H9 (cell line): Measurements from ENCODE around the gene CDKN2AIPNL. TPM values are rescaled to one million over a fixed set of nuclear protein-coding genes. Genes with fewer than 3 reads are reported as not detected.

ENCODE experiments used
- DNase-seq: peaks from one replicate; pipeline ENCODE4 v3.0.0-alpha.2; 2017
- H2AFZ ChIP-seq: one replicate; pipeline ENCODE4 v1.6.1; 2013; ENCODE audit warnings: mild to moderate bottlenecking, low read length, control low read depth, moderate library complexity
- H2AK5ac ChIP-seq: 2 replicates; pipeline ENCODE4 v1.6.1; 2013; ENCODE audit warnings: low read length, control low read depth, mixed read lengths; ENCODE audit not compliant: insufficient read length
- H2BK120ac ChIP-seq: one replicate; pipeline ENCODE4 v1.6.1; 2013; ENCODE audit warnings: low read depth, mild to moderate bottlenecking, low read length, control low read depth, inconsistent platforms; ENCODE audit not compliant: poor library complexity, severe bottlenecking
- H2BK12ac ChIP-seq: 2 replicates; pipeline ENCODE4 v1.6.1; 2013; ENCODE audit warnings: low read length, control low read depth, mixed read lengths, low read depth; ENCODE audit not compliant: insufficient read length
- H2BK15ac ChIP-seq: 2 replicates; pipeline ENCODE4 v1.6.1; 2013; ENCODE audit warnings: low read depth, low read length, control low read depth
- H2BK20ac ChIP-seq: one replicate; pipeline ENCODE4 v1.6.1; 2013; ENCODE audit warnings: low read depth, mild to moderate bottlenecking, low read length, control low read depth, inconsistent platforms; ENCODE audit not compliant: poor library complexity, severe bottlenecking
- H2BK5ac ChIP-seq: 2 replicates; pipeline ENCODE4 v1.6.1; 2013; ENCODE audit warnings: low read length, control low read depth, mixed read lengths; ENCODE audit not compliant: insufficient read length
- H3K14ac ChIP-seq: 2 replicates; pipeline ENCODE4 v1.6.1; 2013; ENCODE audit warnings: low read length, control low read depth; ENCODE audit not compliant: insufficient read depth
- H3K18ac ChIP-seq: 2 replicates; pipeline ENCODE4 v1.6.1; 2013; ENCODE audit warnings: low read depth, mild to moderate bottlenecking, mixed read lengths, low read length, control low read depth; ENCODE audit not compliant: insufficient read length
- H3K23ac ChIP-seq: 2 replicates; pipeline ENCODE4 v1.6.1; 2013; ENCODE audit warnings: low read length, control low read depth, mixed read lengths, low read depth; ENCODE audit not compliant: insufficient read length
- H3K23me2 ChIP-seq: 2 replicates; pipeline ENCODE4 v1.6.1; 2013; ENCODE audit warnings: low read depth, mild to moderate bottlenecking, mixed read lengths, low read length, control low read depth; ENCODE audit not compliant: insufficient read length, poor library complexity, severe bottlenecking
- H3K27ac ChIP-seq: 2 replicates; pipeline ENCODE4 v1.5.1; 2013; ENCODE audit warnings: low read length, control low read depth, mixed read lengths, low read depth; ENCODE audit not compliant: insufficient read length
- H3K27me3 ChIP-seq: 2 replicates; pipeline ENCODE4 v1.6.1; 2013; ENCODE audit warnings: low read length, control low read depth, inconsistent platforms; ENCODE audit not compliant: insufficient read depth
- H3K4ac ChIP-seq: 2 replicates; pipeline ENCODE4 v1.6.1; 2013; ENCODE audit warnings: low read depth, mild to moderate bottlenecking, control low read depth, inconsistent platforms, low read length, moderate library complexity
- H3K4me1 ChIP-seq: 2 replicates; pipeline ENCODE4 v1.6.1; 2013; ENCODE audit warnings: low read length, control low read depth, inconsistent platforms; ENCODE audit not compliant: insufficient read depth
- H3K4me2 ChIP-seq: 2 replicates; pipeline ENCODE4 v1.6.1; 2013; ENCODE audit warnings: low read length, control low read depth, mixed read lengths; ENCODE audit not compliant: insufficient read length, insufficient read depth
- H3K56ac ChIP-seq: 2 replicates; pipeline ENCODE4 v1.6.1; 2013; ENCODE audit warnings: low read depth, mild to moderate bottlenecking, mixed read lengths, low read length, control low read depth; ENCODE audit not compliant: insufficient read length
- H3K79me1 ChIP-seq: 2 replicates; pipeline ENCODE4 v1.6.1; 2013; ENCODE audit warnings: low read depth, mild to moderate bottlenecking, moderate library complexity, low read length, control low read depth, inconsistent platforms; ENCODE audit not compliant: insufficient read depth, poor library complexity, severe bottlenecking
- H3K79me2 ChIP-seq: 2 replicates; pipeline ENCODE4 v1.6.1; 2013; ENCODE audit warnings: low read length, control low read depth, inconsistent platforms; ENCODE audit not compliant: insufficient read depth
- H3K9ac ChIP-seq: 2 replicates; pipeline ENCODE4 v1.6.1; 2013; ENCODE audit warnings: low read length, control low read depth, mixed read lengths; ENCODE audit not compliant: insufficient read length; ENCODE audit errors: extremely low read depth
- H3K9me3 ChIP-seq: one replicate; pipeline ENCODE4 v1.6.1; 2013; ENCODE audit warnings: low read depth, low read length, inconsistent platforms; ENCODE audit not compliant: control insufficient read depth
- H3T11ph ChIP-seq: one replicate; pipeline ENCODE4 v1.6.1; 2013; ENCODE audit warnings: mild to moderate bottlenecking, low read length, control low read depth, inconsistent platforms
- H4K20me1 ChIP-seq: one replicate; pipeline ENCODE4 v1.6.1; 2013; ENCODE audit not compliant: control insufficient read depth, insufficient read length, insufficient read depth
- H4K5ac ChIP-seq: 2 replicates; pipeline ENCODE4 v1.6.1; 2013; ENCODE audit warnings: low read depth, mild to moderate bottlenecking, mixed read lengths, low read length, control low read depth; ENCODE audit not compliant: insufficient read length
- H4K8ac ChIP-seq: replicated peaks from 2 replicates; pipeline ENCODE4 v1.6.1; 2013; ENCODE audit warnings: low read length, control low read depth, mixed read lengths, low read depth; ENCODE audit not compliant: insufficient read length
- H4K91ac ChIP-seq: 2 replicates; pipeline ENCODE4 v1.6.1; 2013; ENCODE audit warnings: low read depth, mild to moderate bottlenecking, moderate library complexity, mixed read lengths, low read length, control low read depth; ENCODE audit not compliant: insufficient read length
- H3K27ac Mint-ChIP-seq, 3 experiments: 2 replicates in 2 of 3; 3 replicates in 1 of 3; pipeline ENCODE4 v1.8.0; 2020 to 2021; ENCODE audit warnings: mixed read lengths in 3 of 3, mild to moderate bottlenecking in 1 of 3, moderate library complexity in 1 of 3
- H3K27me3 Mint-ChIP-seq: 2 replicates; pipeline ENCODE4 v1.8.0; 2021; ENCODE audit warnings: low read depth, mild to moderate bottlenecking, moderate library complexity, mixed read lengths
- H3K36me3 Mint-ChIP-seq, 3 experiments: 2 replicates in 2 of 3; 3 replicates in 1 of 3; pipeline ENCODE4 v1.8.0; 2020 to 2021; ENCODE audit warnings: low read depth in 3 of 3, mixed read lengths in 3 of 3; ENCODE audit not compliant: insufficient read depth in 1 of 3
- H3K4me1 Mint-ChIP-seq, 2 experiments: 2 replicates each; pipeline ENCODE4 v1.8.0; 2020; ENCODE audit warnings: mixed read lengths in 2 of 2
- H3K4me3 Mint-ChIP-seq, 2 experiments: 2 replicates in 1 of 2; 3 replicates in 1 of 2; pipeline ENCODE4 v1.8.0; 2020 to 2021; ENCODE audit warnings: mild to moderate bottlenecking in 2 of 2, mixed read lengths in 2 of 2, moderate library complexity in 1 of 2
- H3K9me3 Mint-ChIP-seq, 2 experiments: 2 replicates in 1 of 2; 3 replicates in 1 of 2; pipeline ENCODE4 v1.8.0; 2020; ENCODE audit warnings: mild to moderate bottlenecking in 2 of 2, mixed read lengths in 2 of 2, moderate library complexity in 1 of 2
- WGBS: extraction: QIAGEN DNeasy Blood & Tissue Kit; methylation state at CpG from one replicate; pipeline ENCODE4 v1.1.7; 2013; ENCODE audit warnings: missing lambda C conversion rate, low lambda C conversion rate, mixed read lengths; ENCODE audit not compliant: insufficient read length; ENCODE audit errors: extremely low coverage; 5-methylcytosine and 5-hydroxymethylcytosine counted together
- total RNA-seq: library from RNA; stranded (reverse); gene quantifications from 2 replicates; pipeline ENCODE4 v1.2.1, GENCODE V29; 2021
- TF ChIP-seq, protein P1 (sequence below): fragments of 200-600 bp; sonication (generic); conservative IDR thresholded peaks from 3 replicates; pipeline ENCODE4 v1.8.0; 2021; ENCODE audit warnings: antibody characterized with exemption, mild to moderate bottlenecking

Gene CDKN2AIPNL
- total RNA-seq, 1 experiment from 2014 or later: 60.0 TPM

GRCh38 chr5:134365604-134366003 is 46.1 kb downstream of the CDKN2AIPNL start:
- TF ChIP-seq, protein P1, sequence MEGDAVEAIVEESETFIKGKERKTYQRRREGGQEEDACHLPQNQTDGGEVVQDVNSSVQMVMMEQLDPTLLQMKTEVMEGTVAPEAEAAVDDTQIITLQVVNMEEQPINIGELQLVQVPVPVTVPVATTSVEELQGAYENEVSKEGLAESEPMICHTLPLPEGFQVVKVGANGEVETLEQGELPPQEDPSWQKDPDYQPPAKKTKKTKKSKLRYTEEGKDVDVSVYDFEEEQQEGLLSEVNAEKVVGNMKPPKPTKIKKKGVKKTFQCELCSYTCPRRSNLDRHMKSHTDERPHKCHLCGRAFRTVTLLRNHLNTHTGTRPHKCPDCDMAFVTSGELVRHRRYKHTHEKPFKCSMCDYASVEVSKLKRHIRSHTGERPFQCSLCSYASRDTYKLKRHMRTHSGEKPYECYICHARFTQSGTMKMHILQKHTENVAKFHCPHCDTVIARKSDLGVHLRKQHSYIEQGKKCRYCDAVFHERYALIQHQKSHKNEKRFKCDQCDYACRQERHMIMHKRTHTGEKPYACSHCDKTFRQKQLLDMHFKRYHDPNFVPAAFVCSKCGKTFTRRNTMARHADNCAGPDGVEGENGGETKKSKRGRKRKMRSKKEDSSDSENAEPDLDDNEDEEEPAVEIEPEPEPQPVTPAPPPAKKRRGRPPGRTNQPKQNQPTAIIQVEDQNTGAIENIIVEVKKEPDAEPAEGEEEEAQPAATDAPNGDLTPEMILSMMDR: no peak
- Histone ChIP-seq H3K4me2 (no peak overlapping the region), H3K9me3 (no peaks in the 10 kb centered on the region), H3K27me3 (no peaks in the 10 kb centered on the region), H3K79me1 (no peaks in the 10 kb centered on the region), H4K5ac (no peak overlapping the region), H2BK20ac (no peak overlapping the region), H2BK5ac (no peak overlapping the region), H3K9ac (no peak overlapping the region), H2AFZ (no peak overlapping the region), H2BK120ac (no peak overlapping the region), H3K23me2 (peaks cover 2% of the 10 kb centered on the region), H3K27ac (no peak overlapping the region), H3T11ph (no peak overlapping the region), H4K91ac (no peak overlapping the region), H2BK15ac (no peak overlapping the region), H3K56ac (no peak overlapping the region), H3K79me2 (no peaks in the 10 kb centered on the region), H2AK5ac (no peak overlapping the region), H4K20me1 (no peaks in the 10 kb centered on the region), H3K14ac (no peak overlapping the region), H4K8ac (no peak overlapping the region), H3K18ac (no peak overlapping the region), H3K23ac (no peak overlapping the region), H3K4ac (no peak overlapping the region), H2BK12ac (no peak overlapping the region), H3K4me1 (no peaks in the 10 kb centered on the region)
- H3K4me3 Mint-ChIP-seq: peak overlapping the region; percentile 0 to 4; a peak in 3 of 5 replicates
- H3K36me3 Mint-ChIP-seq: peaks cover 7 to 13% (median 13%) of the 10 kb centered on the region in 3 experiments
- no peak overlapping the region for H3K27ac Mint-ChIP-seq
- peaks cover 2 to 10% of the 10 kb centered on the region in 2 experiments; a peak in 3 of 5 replicates for H3K9me3 Mint-ChIP-seq
- peaks cover 7 to 23% of the 10 kb centered on the region in 2 experiments for H3K4me1 Mint-ChIP-seq
- 100% methylated on average over 1 of the region's 1 CpG for WGBS
- DNase-seq: no peak
- no peaks in the 10 kb centered on the region for H3K27me3 Mint-ChIP-seq
